Mucosa of descending colon (tissue), 3 donors: ENCODE measurements around the gene NEK5. TPM values are rescaled to one million over a fixed set of nuclear protein-coding genes. Genes with fewer than 3 reads are reported as not detected.

Experiments
- ATAC-seq: fragments of 200-7000 bp; cut with Tn5 transposase; one replicate; pipeline ENCODE4 v1.9.1; 2020; ENCODE audit warnings: mild to moderate bottlenecking, moderate library complexity
- DNase-seq, 3 donors: peaks; one replicate each; pipeline ENCODE4 v3.0.0-alpha.2; 2020
- H3K36me3 ChIP-seq: fragments of 200-600 bp; one replicate; pipeline ENCODE4 v1.8.0; 2021; ENCODE audit warnings: low read depth, mild to moderate bottlenecking
- H3K4me1 ChIP-seq: fragments of 200-600 bp; one replicate; pipeline ENCODE4 v1.8.0; 2021; ENCODE audit warnings: low read depth, mild to moderate bottlenecking
- H3K4me3 ChIP-seq: fragments of 200-600 bp; one replicate; pipeline ENCODE4 v1.8.0; 2021; ENCODE audit warnings: mild to moderate bottlenecking
- H3K9me3 ChIP-seq: fragments of 200-600 bp; one replicate; pipeline ENCODE4 v1.8.0; 2021; ENCODE audit warnings: mild to moderate bottlenecking
- intact Hi-C, 2 donors: fragments of 100-400 bp; cut with DNase I in 1 of 2; cut with micrococcal nuclease in 1 of 2; formaldehyde crosslinking; loops; one replicate each; pipeline versions ENCODE4 v1.11.0 to v1.11.1; 2022; cut with DNase I, micrococcal nuclease
- total RNA-seq, 3 donors: library from RNA; stranded (reverse); fragmentation: NEBNext Ultra II Directional in 2 of 3; extraction: Animal tissue kit (Norgen Biotek cat#: 25700) in 2 of 3; gene quantifications; one replicate each; pipeline versions ENCODE4 v1.2.1 to v1.2.4, GENCODE V29; 2021 to 2023
- TF ChIP-seq, protein P1 (sequence below): fragments of 200-600 bp; IDR thresholded peaks from one replicate; pipeline ENCODE4 v1.8.0; 2022; ENCODE audit warnings: antibody characterized with exemption, mild to moderate bottlenecking
- donor health status: DM: no; HTN: no; CAD: no; lungs with moderate emphysema.
- donor health status: DM: no; HTN: no; CAD: no.
- donor health status: DM: no; HTN: yes; CAD: no.

NEK5 gene
- total RNA-seq, 3 donors from 2014 or later, result 0.14 to 0.32 (median 0.29) TPM

DNA sequence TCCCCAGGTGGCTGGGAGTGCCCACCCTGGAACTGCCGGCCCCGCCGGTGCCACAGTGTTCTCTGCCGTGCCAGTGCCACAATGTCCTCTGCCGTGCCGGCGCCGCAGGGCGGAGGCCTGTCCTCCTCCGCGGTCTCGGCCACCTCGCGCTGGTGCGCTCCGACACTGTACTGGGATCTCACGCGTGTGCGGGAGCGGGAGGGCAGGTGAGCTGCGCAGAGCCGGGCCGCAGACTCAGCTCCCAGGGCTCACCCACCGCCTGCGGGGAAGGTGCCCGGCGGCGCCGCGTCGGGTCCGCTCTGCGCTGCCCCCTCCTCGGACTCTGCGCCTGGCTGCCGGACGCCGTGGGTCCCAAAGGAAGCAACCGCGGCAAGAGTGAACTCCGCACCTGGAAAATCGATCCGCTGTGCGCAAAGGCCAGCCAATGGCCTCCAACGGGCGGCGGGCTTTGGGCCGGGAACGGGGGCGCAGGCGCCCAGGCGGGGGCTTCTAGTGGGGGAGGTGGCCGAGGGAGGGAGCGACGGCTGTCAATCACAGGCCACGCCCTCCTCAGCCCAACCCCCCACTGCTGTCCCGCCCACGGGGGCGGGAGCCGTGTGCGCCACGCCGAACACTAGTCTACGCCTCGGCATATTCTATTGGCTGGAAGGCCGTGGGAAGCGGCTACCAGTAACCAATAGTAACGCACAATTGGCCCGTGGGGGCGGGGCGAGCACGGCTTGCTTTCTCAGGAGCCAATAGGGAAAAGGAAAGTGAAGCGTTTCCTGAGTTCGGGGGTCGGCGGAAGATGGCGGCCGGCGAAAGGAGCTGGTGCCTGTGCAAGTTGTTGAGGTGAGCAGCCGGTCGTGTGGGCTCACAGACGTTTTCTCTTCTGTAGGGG lies 117.0 kb downstream of the NEK5 start, which contains the start of gene ALG11:
ALG11 (plus strand) TSS at position 767 of the 880 bp plus-strand sequence; CDS start at position 788, 21 bp downstream.
- DNase-seq (peak; percentile 99 to 100 (median 100)), ATAC-seq (peak; percentile 100)
- no peaks in the 10 kb centered on the region for H3K9me3 ChIP-seq
- H3K4me3 ChIP-seq, result peak within 1 kb of the TSS; percentile 77
- H3K4me1 ChIP-seq, result peaks cover 14% of the 10 kb centered on the region
- intact Hi-C loops, result no loop called here
- TF ChIP-seq, protein P1, sequence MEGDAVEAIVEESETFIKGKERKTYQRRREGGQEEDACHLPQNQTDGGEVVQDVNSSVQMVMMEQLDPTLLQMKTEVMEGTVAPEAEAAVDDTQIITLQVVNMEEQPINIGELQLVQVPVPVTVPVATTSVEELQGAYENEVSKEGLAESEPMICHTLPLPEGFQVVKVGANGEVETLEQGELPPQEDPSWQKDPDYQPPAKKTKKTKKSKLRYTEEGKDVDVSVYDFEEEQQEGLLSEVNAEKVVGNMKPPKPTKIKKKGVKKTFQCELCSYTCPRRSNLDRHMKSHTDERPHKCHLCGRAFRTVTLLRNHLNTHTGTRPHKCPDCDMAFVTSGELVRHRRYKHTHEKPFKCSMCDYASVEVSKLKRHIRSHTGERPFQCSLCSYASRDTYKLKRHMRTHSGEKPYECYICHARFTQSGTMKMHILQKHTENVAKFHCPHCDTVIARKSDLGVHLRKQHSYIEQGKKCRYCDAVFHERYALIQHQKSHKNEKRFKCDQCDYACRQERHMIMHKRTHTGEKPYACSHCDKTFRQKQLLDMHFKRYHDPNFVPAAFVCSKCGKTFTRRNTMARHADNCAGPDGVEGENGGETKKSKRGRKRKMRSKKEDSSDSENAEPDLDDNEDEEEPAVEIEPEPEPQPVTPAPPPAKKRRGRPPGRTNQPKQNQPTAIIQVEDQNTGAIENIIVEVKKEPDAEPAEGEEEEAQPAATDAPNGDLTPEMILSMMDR, result no peak
- H3K36me3 ChIP-seq, result no peaks in the 10 kb centered on the region

DNA sequence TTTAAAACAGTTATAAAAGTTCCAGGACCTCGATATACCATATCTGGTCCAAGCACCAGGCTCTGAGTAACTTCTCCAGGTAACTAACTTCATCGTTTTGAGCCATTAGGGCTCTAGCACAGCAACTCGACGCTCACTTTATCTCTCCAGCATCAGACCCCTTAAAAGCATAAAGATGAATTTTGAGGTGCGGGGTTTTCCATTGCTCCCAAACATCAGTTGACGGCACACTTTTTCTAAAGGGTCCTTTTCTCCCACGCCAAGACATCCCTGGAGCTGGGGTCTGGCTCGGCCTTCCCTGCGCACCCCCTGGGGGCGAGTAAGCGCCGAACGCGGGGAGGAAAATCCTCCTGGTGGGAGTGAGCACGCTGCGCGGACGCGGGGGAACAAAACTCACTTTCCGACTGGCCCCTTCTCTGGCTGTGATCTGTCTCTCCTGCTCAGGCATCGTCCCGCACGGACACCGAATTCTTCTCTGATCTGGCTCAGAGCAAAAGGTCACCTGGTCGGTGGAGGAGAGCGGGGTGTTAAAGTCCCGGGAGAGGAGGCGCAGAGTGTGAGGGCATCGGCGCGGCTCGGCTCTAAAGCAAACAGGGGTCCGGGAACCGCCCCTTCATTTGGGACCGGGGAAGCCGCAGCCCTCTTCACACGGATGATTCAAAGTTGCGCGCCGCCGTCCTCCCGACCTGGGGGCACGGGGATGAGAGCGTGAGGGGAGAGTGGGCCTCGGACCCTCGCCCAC lies 117.8 kb downstream of the NEK5 start, which contains the start of gene ATP7B:
ATP7B (minus strand) TSS at position 561 of the 742 bp plus-strand sequence; CDS start at position 448, 113 bp downstream.
- DNase-seq (peak in 1 of 3 donors; percentile 53), ATAC-seq (peak; percentile 40)
- TF ChIP-seq, protein P1, result no peak
- Histone ChIP-seq H3K4me1 (peaks cover 14% of the 10 kb centered on the region), H3K36me3 (no peaks in the 10 kb centered on the region), H3K4me3 (peak within 1 kb of the TSS; percentile 77), H3K9me3 (no peaks in the 10 kb centered on the region)
- intact Hi-C loops, result no loop called here

DNA sequence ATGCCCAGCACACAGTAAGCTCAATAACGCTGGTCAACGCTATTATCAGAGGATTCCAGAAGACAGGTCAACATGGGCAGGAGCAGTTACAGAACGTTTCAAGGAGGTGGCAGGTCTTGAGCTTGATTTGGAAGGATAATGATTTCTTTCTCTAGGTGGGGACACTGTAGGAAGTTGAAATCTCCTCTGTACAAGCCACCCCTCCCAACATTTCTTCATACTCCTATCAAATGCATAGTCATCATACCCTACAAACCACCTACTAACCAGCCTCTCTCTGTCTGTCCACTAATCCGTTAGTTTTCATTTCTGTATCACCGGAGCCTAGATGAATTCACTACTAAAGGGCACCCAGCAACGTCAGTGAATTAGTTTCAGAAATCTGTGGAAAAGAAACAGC lies 118.9 kb downstream of the NEK5 start:
- H3K36me3 ChIP-seq, result no peaks in the 10 kb centered on the region
- ATAC-seq, result no peak
- H3K4me1 ChIP-seq, result peaks cover 14% of the 10 kb centered on the region
- TF ChIP-seq, protein P1, result no peak
- intact Hi-C loops, result loop anchor here in 1 of 2 donors (10.0 kb wide), 1 partner anchor 115 kb away; the partner anchor contains the start of gene NEK5
- DNase-seq, result no peak
- H3K4me3 ChIP-seq, result no peak overlapping the region
- no peaks in the 10 kb centered on the region for H3K9me3 ChIP-seq

GRCh38 chr13:52006523-52007245 lies 122.2 kb downstream of the NEK5 start:
- no peak for DNase-seq
- no peaks in the 10 kb centered on the region for H3K9me3 ChIP-seq
- peak; percentile 19 for ATAC-seq
- intact Hi-C loops, result loop anchor here in 1 of 2 donors (10.0 kb wide), 1 partner anchor 118 kb away; the partner anchor contains the start of gene NEK5
- no peaks in the 10 kb centered on the region for H3K36me3 ChIP-seq
- peaks cover 15% of the 10 kb centered on the region for H3K4me1 ChIP-seq
- TF ChIP-seq, protein P1, result no peak
- no peak overlapping the region for H3K4me3 ChIP-seq
